Smooth muscle cell (in vitro differentiated cells): ENCODE measurements around the gene TBX2. TPM values are rescaled to one million over a fixed set of nuclear protein-coding genes. Genes with fewer than 3 reads are reported as not detected.

ENCODE experiments used
- DNase-seq: peaks from one replicate; lab custom pipeline; 2025; ENCODE audit not compliant: unreplicated experiment; lab: John Stamatoyannopoulos, UW
- H2AFZ ChIP-seq: fragments of 200-600 bp; sonication (generic); 2 replicates; pipeline ENCODE4 v1.6.0; 2016; ENCODE audit warnings: antibody characterized with exemption, low read depth, mild to moderate bottlenecking
- H3F3A ChIP-seq: fragments of 200-600 bp; sonication (generic); 2 replicates; pipeline ENCODE4 v1.6.0; 2017; ENCODE audit warnings: antibody characterized with exemption, low read depth
- H3K27ac ChIP-seq: fragments of 200-600 bp; sonication (generic); 2 replicates; pipeline ENCODE4 v1.5.1; 2016; ENCODE audit warnings: low read depth, mild to moderate bottlenecking
- H3K27me3 ChIP-seq: fragments of 200-600 bp; sonication (generic); 2 replicates; pipeline ENCODE4 v1.6.1; 2016; ENCODE audit warnings: low read depth, mild to moderate bottlenecking
- H3K36me3 ChIP-seq: fragments of 200-600 bp; sonication (generic); 2 replicates; pipeline ENCODE4 v1.5.1; 2016; ENCODE audit warnings: low read depth
- H3K4me1 ChIP-seq: fragments of 200-600 bp; sonication (generic); 2 replicates; pipeline ENCODE4 v1.5.1; 2016; ENCODE audit warnings: low read depth
- H3K4me2 ChIP-seq: fragments of 200-600 bp; sonication (generic); 2 replicates; pipeline ENCODE4 v1.6.0; 2016; ENCODE audit warnings: mild to moderate bottlenecking
- H3K4me3 ChIP-seq: fragments of 200-600 bp; sonication (generic); 2 replicates; pipeline ENCODE4 v1.5.1; 2016; ENCODE audit warnings: mild to moderate bottlenecking
- H3K79me2 ChIP-seq: fragments of 200-600 bp; sonication (generic); 2 replicates; pipeline ENCODE4 v1.6.0; 2016; ENCODE audit warnings: low read depth, mild to moderate bottlenecking
- H3K9ac ChIP-seq: fragments of 200-600 bp; sonication (generic); 2 replicates; pipeline ENCODE4 v1.6.0; 2016; ENCODE audit warnings: low read depth
- H3K9me3 ChIP-seq: fragments of 200-600 bp; sonication (generic); replicated peaks from 2 replicates; pipeline ENCODE4 v1.5.1; 2016; ENCODE audit warnings: low read depth
- H4K20me1 ChIP-seq: fragments of 200-600 bp; sonication (generic); 2 replicates; pipeline ENCODE4 v1.6.0; 2016; ENCODE audit warnings: low read depth
- WGBS: methylation state at CpG from one replicate; pipeline ENCODE4 v1.1.7; 2016; ENCODE audit warnings: low lambda C conversion rate; 5-methylcytosine and 5-hydroxymethylcytosine counted together
- polyA plus RNA-seq: library from polyadenylated mRNA; unstranded; fragments of >200 nt; fragmentation: Nextera tagmentation; extraction: Ambion mirVana; gene quantifications from 2 replicates; pipeline ENCODE4 v1.2.1, GENCODE V29; 2016
- total RNA-seq: library from RNA; depleted of rRNA; stranded (reverse); fragments of >200 nt; gene quantifications from 2 replicates; pipeline ENCODE4 v1.2.3, GENCODE V29; 2014
- TF ChIP-seq, protein P1 (sequence below): fragments of 200-600 bp; sonication (generic); IDR thresholded peaks from 2 replicates; pipeline ENCODE4 v1.5.1; 2017; ENCODE audit warnings: borderline replicate concordance, mild to moderate bottlenecking, antibody characterized with exemption; ENCODE audit not compliant: insufficient read depth, poor library complexity, severe bottlenecking

The TBX2 gene
- total and polyA plus RNA-seq, 2 experiments from 2014 or later: 46.7 to 146 TPM

DNA sequence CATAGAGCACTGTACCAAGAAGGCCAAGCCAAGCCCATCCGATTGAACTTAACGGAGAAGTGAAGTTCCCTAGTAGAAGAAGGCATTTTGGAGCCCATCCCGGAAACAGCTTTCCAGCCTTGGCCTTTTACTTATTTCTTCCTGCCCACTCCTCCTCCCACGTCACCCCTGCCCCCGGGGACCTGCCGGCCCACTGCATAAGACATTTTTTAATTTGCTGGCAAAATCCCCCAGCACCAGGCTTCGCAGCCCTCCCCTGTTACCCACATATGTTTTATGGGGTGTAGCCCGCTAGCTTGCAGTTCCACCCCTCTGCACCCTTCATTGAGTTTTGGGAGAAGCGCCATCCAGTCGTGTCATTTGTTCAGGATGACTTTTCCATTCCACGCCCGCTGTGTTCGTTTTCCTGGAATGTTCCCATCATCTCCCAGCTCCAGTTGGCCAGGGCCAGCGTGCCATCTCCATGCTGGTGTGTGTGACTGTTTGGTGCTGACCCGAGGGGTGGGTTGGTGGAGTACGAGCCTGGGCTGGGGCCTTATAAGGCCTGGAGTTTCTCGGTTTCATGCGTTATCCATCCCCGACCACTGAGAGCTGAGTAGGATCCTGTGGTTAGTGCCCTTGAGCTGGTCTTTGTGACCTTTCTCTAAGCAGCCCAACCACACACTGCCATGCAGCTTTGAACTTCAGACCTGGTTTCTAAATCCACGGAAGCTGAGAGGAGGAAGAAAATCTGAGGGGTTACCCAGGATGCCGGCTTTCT is 20.0 kb upstream of the TBX2 start:
- no peak for DNase-seq
- WGBS: 69% methylated on average over 21 of the region's 21 CpGs
- no peaks in the 10 kb centered on the region for H3K27me3 ChIP-seq
- no peak overlapping the region for H2AFZ ChIP-seq
- peak overlapping the region; percentile 70 for H3K4me2 ChIP-seq
- peaks cover 8% of the 10 kb centered on the region for H3K4me1 ChIP-seq
- H3K4me3 ChIP-seq: no peak overlapping the region
- no peaks in the 10 kb centered on the region for H3K9me3 ChIP-seq
- TF ChIP-seq, protein P1, sequence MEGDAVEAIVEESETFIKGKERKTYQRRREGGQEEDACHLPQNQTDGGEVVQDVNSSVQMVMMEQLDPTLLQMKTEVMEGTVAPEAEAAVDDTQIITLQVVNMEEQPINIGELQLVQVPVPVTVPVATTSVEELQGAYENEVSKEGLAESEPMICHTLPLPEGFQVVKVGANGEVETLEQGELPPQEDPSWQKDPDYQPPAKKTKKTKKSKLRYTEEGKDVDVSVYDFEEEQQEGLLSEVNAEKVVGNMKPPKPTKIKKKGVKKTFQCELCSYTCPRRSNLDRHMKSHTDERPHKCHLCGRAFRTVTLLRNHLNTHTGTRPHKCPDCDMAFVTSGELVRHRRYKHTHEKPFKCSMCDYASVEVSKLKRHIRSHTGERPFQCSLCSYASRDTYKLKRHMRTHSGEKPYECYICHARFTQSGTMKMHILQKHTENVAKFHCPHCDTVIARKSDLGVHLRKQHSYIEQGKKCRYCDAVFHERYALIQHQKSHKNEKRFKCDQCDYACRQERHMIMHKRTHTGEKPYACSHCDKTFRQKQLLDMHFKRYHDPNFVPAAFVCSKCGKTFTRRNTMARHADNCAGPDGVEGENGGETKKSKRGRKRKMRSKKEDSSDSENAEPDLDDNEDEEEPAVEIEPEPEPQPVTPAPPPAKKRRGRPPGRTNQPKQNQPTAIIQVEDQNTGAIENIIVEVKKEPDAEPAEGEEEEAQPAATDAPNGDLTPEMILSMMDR: no peak
- no peaks in the 10 kb centered on the region for H3F3A ChIP-seq
- no peaks in the 10 kb centered on the region for H4K20me1 ChIP-seq
- no peak overlapping the region for H3K9ac ChIP-seq
- H3K79me2 ChIP-seq: no peaks in the 10 kb centered on the region
- peak overlapping the region; percentile 73 for H3K27ac ChIP-seq
- H3K36me3 ChIP-seq: no peaks in the 10 kb centered on the region

DNA sequence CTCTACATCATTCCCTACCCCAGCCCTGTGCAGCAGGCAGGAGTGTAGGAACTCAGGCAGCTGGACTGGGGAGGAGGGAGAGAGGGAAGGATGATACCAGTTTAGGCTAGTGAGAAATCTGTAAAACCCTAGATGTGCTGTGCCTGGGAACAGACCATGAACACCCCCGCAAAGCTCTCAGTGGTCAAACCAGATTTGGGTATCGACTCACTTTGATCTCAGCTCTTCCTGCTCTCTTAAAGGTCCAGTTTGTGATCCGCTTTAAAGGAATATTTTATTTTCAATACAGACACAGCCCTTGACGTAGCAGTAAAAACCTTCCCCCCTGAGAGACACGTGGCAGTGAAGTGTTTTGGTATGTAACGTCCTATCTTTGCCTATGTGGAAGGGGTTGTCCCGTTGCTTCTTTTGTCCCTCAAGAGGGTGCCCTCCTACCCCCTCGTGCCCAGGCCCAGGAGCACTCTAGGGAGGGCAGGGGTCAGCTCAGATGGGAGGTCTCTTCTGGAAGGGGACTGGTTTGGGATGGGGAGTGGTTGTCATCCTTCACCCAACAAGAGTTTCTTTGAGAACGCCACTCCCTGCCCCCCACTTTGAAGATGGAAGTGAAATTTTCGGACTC is 19.3 kb upstream of the TBX2 start:
- Histone ChIP-seq H3K4me3 (no peak overlapping the region), H3K27ac (peak overlapping the region; percentile 73), H3K4me1 (peaks cover 8% of the 10 kb centered on the region), H3K9ac (no peak overlapping the region), H3K9me3 (no peaks in the 10 kb centered on the region), H3K79me2 (no peaks in the 10 kb centered on the region), H2AFZ (no peak overlapping the region), H3K4me2 (peak overlapping the region; percentile 70), H3K27me3 (no peaks in the 10 kb centered on the region), H3K36me3 (no peaks in the 10 kb centered on the region), H3F3A (no peaks in the 10 kb centered on the region), H4K20me1 (no peaks in the 10 kb centered on the region)
- TF ChIP-seq, protein P1: no peak
- DNase-seq: no peak
- 57% methylated on average over 10 of the region's 10 CpGs for WGBS

- no peak overlapping the region for H2AFZ ChIP-seq
- H3K4me2 ChIP-seq: peak overlapping the region; percentile 70
- peaks cover 8% of the 10 kb centered on the region for H3K4me1 ChIP-seq
- H3K79me2 ChIP-seq: no peaks in the 10 kb centered on the region
- WGBS: 91% methylated on average over 18 of the region's 18 CpGs
- no peak overlapping the region for H3K9ac ChIP-seq
- DNase-seq: no peak
- no peaks in the 10 kb centered on the region for H3F3A ChIP-seq
- H3K4me3 ChIP-seq: no peak overlapping the region
- no peaks in the 10 kb centered on the region for H3K27me3 ChIP-seq
- TF ChIP-seq, protein P1: no peak
- H3K36me3 ChIP-seq: no peaks in the 10 kb centered on the region
- H4K20me1 ChIP-seq: no peaks in the 10 kb centered on the region
- no peaks in the 10 kb centered on the region for H3K9me3 ChIP-seq
- H3K27ac ChIP-seq: peak overlapping the region; percentile 73
Observed at GRCh38 chr17:61380836-61381525, 18.7 kb upstream of the TBX2 start.
